Measurements from ENCODE around the gene MARCHF4. TPM values are rescaled to one million over a fixed set of nuclear protein-coding genes. Genes with fewer than 3 reads are reported as not detected.
"Not testable (repeated sequence)": the region's sequence is repeated elsewhere in the genome, so short reads cannot be mapped to it uniquely, and the experiment has no call there.

Gene MARCHF4
- total RNA-seq, 1 experiment from 2014 or later, result not detected

GRCh38 chr2:216384409-216384808, 12.1 kb upstream of the MARCHF4 start:
- intact Hi-C loops (cut with micrococcal nuclease); RAD21 ChIA-PET (ENCODE audit: low non-redundant PET in 1 of 2, low total read pairs in 2 of 2, uncharacterized antibody in 2 of 2, unreplicated experiment in 2 of 2); H3K9me3 ChIP-seq (ENCODE audit: control insufficient read depth in 1 of 2, insufficient read depth in 1 of 2, low read depth in 1 of 2, low read length in 2 of 2); H3K9me2 ChIP-seq (ENCODE audit: insufficient read depth); H4K20me1 ChIP-seq (ENCODE audit: insufficient read depth); BruUV-seq (replicated peaks); DNase-seq (ENCODE audit: low read depth, low spot score); H3K27me3 ChIP-seq (ENCODE audit: insufficient read depth, low read length); H3K27ac ChIP-seq (ENCODE audit: low read depth, low read length); POLR2A ChIA-PET; H2AFZ ChIP-seq (ENCODE audit: low read depth, low read length, poor library complexity, severe bottlenecking); H3K4me3 ChIP-seq (replicated peaks in 1 of 2; ENCODE audit: low read depth in 1 of 2, low read length in 2 of 2); CTCF ChIA-PET; H3K4me1 ChIP-seq (ENCODE audit: control insufficient read depth in 1 of 2, insufficient read depth in 2 of 2, low read length in 2 of 2); H3K4me2 ChIP-seq (ENCODE audit: low read length); H3K79me2 ChIP-seq (ENCODE audit: insufficient read depth, low read length); ATAC-seq; H3K36me3 ChIP-seq (ENCODE audit: control insufficient read depth in 1 of 2, insufficient read depth in 2 of 2, low read length in 2 of 2); H3K9ac ChIP-seq (ENCODE audit: low read length): not testable (repeated sequence)

DNA sequence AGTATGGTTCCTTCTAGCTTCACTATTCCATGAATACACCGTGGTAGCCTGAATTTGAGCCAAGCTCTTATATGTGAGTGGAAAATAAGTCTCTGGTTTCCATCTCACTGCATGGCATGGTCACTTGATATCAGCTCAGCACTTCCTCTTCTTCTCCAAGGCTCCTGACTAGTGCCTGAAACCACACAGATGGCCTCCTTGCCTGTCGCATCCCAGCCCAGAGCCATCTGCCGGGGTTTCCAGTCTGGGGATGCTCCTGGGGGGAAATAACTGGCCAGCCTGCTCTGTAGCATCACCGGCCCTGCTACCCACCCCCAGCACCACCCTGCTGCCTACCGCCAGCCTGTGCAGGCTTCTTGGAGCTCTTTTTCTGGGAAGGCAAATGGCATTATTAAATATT, 7.7 kb upstream of the MARCHF4 start:
- Histone ChIP-seq H3K9me3 (ENCODE audit: control insufficient read depth in 1 of 2, insufficient read depth in 1 of 2, low read depth in 1 of 2, low read length in 2 of 2) (no peaks in the 10 kb centered on the region), H3K4me3 (replicated peaks in 1 of 2; ENCODE audit: low read depth in 1 of 2, low read length in 2 of 2) (no peak overlapping the region), H3K4me2 (ENCODE audit: low read length) (no peak overlapping the region), H3K9ac (ENCODE audit: low read length) (no peak overlapping the region), H3K79me2 (ENCODE audit: insufficient read depth, low read length) (no peaks in the 10 kb centered on the region), H3K27me3 (ENCODE audit: insufficient read depth, low read length) (no peaks in the 10 kb centered on the region; the same call in 1 of the 2 replicates), H3K4me1 (ENCODE audit: control insufficient read depth in 1 of 2, insufficient read depth in 2 of 2, low read length in 2 of 2) (no peaks in the 10 kb centered on the region), H2AFZ (ENCODE audit: low read depth, low read length, poor library complexity, severe bottlenecking) (no peak overlapping the region), H4K20me1 (ENCODE audit: insufficient read depth) (no peaks in the 10 kb centered on the region), H3K27ac (ENCODE audit: low read depth, low read length) (no peak overlapping the region), H3K36me3 (ENCODE audit: control insufficient read depth in 1 of 2, insufficient read depth in 2 of 2, low read length in 2 of 2) (no peaks in the 10 kb centered on the region), H3K9me2 (ENCODE audit: insufficient read depth) (no peaks in the 10 kb centered on the region)
- RAD21 ChIA-PET (ENCODE audit: low non-redundant PET in 1 of 2, low total read pairs in 2 of 2, uncharacterized antibody in 2 of 2, unreplicated experiment in 2 of 2), result no interaction called here
- no TSS peak for BruUV-seq (replicated peaks)
- CTCF ChIA-PET, result no interaction called here
- no peak for TF ChIP-seq ZFX (IDR thresholded peaks at IDR 0.05)
- TF ChIP-seq EZH2phosphoT487 (IDR thresholded peaks at IDR 0.05; ENCODE audit: borderline replicate concordance), result no peak
- no peak for TF ChIP-seq SP1 (IDR thresholded peaks at IDR 0.05; ENCODE audit: low read depth)
- TF ChIP-seq CBX3 (IDR thresholded peaks at IDR 0.05; ENCODE audit: low read depth), result no peak
- no peak for TF ChIP-seq ELF1 (IDR thresholded peaks at IDR 0.05; ENCODE audit: borderline replicate concordance, low read depth)
- ATAC-seq (no peak), DNase-seq (ENCODE audit: low read depth, low spot score) (no peak)
- intact Hi-C loops (cut with micrococcal nuclease), result no loop called here
- POLR2A ChIA-PET, result no interaction called here

Data from HCT116 (cell line).